GM23338 (cell line): ENCODE measurements around the gene AAGAB.

Experiments used
- CREB1 ChIP-seq: fragments of 250-450 bp; sonication (Bioruptor Pico); IDR thresholded peaks from 2 replicates; pipeline ENCODE4 v1.5.0; 2020; ENCODE audit warnings: low read depth, mild to moderate bottlenecking, moderate library complexity
- EZH2 ChIP-seq: fragments of 200-600 bp; sonication (generic); IDR thresholded peaks from one replicate; pipeline ENCODE4 v1.8.0; 2017; ENCODE audit warnings: antibody characterized with exemption, mild to moderate bottlenecking, low read depth; ENCODE audit not compliant: unreplicated experiment
- JUNB ChIP-seq: IDR thresholded peaks from one replicate; pipeline ENCODE4 v1.6.1; 2016; ENCODE audit warnings: antibody characterized with exemption; ENCODE audit not compliant: unreplicated experiment
- POLR2AphosphoS5 ChIP-seq: IDR thresholded peaks from 2 replicates; pipeline ENCODE4 v1.6.1; 2016; ENCODE audit warnings: antibody characterized with exemption, low read depth
- TF ChIP-seq, protein P1 (sequence below), 2 experiments: fragments of 200-600 bp in 1 of 2; sonication (generic) in 1 of 2; conservative IDR thresholded peaks; 2 replicates each; pipeline versions ENCODE4 v1.5.1 to v1.6.1; 2016 to 2017; ENCODE audit warnings: antibody characterized with exemption in 2 of 2, low read depth in 2 of 2, mild to moderate bottlenecking in 2 of 2, moderate library complexity in 1 of 2
- TF ChIP-seq, protein P2 (sequence below): IDR thresholded peaks from one replicate; pipeline ENCODE4 v1.6.1; 2018; ENCODE audit warnings: antibody characterized with exemption; ENCODE audit not compliant: unreplicated experiment

DNA sequence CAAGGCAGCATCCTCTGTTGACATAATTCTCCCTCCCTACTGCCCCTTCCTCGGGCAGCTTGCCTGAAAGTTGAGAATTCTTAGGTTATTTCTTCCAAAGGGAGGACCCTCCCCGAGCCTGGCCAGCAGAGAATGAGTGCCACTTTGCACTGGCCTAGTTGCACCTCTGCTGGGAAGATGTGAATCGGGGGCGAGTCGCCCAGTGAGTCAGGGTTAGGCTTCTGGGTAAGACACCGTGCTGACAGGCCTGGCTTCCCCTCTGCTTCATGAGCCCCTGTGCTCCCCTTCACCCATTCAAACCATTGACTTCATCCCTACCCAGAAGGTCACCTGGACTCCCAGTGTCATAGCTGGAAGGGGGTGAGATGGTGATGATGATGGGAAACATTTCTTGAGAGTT, 82.3 kb downstream of the AAGAB start:
- TF ChIP-seq, protein P1, sequence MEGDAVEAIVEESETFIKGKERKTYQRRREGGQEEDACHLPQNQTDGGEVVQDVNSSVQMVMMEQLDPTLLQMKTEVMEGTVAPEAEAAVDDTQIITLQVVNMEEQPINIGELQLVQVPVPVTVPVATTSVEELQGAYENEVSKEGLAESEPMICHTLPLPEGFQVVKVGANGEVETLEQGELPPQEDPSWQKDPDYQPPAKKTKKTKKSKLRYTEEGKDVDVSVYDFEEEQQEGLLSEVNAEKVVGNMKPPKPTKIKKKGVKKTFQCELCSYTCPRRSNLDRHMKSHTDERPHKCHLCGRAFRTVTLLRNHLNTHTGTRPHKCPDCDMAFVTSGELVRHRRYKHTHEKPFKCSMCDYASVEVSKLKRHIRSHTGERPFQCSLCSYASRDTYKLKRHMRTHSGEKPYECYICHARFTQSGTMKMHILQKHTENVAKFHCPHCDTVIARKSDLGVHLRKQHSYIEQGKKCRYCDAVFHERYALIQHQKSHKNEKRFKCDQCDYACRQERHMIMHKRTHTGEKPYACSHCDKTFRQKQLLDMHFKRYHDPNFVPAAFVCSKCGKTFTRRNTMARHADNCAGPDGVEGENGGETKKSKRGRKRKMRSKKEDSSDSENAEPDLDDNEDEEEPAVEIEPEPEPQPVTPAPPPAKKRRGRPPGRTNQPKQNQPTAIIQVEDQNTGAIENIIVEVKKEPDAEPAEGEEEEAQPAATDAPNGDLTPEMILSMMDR (conservative IDR thresholded peaks at IDR 0.05; ENCODE audit: low read depth in 2 of 2): no peak
- TF ChIP-seq, protein P2, sequence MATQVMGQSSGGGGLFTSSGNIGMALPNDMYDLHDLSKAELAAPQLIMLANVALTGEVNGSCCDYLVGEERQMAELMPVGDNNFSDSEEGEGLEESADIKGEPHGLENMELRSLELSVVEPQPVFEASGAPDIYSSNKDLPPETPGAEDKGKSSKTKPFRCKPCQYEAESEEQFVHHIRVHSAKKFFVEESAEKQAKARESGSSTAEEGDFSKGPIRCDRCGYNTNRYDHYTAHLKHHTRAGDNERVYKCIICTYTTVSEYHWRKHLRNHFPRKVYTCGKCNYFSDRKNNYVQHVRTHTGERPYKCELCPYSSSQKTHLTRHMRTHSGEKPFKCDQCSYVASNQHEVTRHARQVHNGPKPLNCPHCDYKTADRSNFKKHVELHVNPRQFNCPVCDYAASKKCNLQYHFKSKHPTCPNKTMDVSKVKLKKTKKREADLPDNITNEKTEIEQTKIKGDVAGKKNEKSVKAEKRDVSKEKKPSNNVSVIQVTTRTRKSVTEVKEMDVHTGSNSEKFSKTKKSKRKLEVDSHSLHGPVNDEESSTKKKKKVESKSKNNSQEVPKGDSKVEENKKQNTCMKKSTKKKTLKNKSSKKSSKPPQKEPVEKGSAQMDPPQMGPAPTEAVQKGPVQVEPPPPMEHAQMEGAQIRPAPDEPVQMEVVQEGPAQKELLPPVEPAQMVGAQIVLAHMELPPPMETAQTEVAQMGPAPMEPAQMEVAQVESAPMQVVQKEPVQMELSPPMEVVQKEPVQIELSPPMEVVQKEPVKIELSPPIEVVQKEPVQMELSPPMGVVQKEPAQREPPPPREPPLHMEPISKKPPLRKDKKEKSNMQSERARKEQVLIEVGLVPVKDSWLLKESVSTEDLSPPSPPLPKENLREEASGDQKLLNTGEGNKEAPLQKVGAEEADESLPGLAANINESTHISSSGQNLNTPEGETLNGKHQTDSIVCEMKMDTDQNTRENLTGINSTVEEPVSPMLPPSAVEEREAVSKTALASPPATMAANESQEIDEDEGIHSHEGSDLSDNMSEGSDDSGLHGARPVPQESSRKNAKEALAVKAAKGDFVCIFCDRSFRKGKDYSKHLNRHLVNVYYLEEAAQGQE: no peak
- TF ChIP-seq EZH2 (no peak), JUNB (no peak), POLR2AphosphoS5 (no peak), CREB1 (CRISPR knock-in tag) (no peak)
